GM19467 (cell line): ENCODE results near the gene DYNLT1.
A peak's percentile ranks its signal among the peaks of the same experiment; 100 is the strongest.
"Not testable (repeated sequence)": the region's sequence is repeated elsewhere in the genome, so short reads cannot be mapped to it uniquely, and the experiment has no call there.

ENCODE experiments used
- ATAC-seq: cut with Tn5 transposase; IDR thresholded peaks from one replicate; pipeline ENCODE4 v1.9.1; 2021; ENCODE audit warnings: mild to moderate bottlenecking, moderate library complexity; ENCODE audit not compliant: unreplicated experiment

DYNLT1 gene

DNA sequence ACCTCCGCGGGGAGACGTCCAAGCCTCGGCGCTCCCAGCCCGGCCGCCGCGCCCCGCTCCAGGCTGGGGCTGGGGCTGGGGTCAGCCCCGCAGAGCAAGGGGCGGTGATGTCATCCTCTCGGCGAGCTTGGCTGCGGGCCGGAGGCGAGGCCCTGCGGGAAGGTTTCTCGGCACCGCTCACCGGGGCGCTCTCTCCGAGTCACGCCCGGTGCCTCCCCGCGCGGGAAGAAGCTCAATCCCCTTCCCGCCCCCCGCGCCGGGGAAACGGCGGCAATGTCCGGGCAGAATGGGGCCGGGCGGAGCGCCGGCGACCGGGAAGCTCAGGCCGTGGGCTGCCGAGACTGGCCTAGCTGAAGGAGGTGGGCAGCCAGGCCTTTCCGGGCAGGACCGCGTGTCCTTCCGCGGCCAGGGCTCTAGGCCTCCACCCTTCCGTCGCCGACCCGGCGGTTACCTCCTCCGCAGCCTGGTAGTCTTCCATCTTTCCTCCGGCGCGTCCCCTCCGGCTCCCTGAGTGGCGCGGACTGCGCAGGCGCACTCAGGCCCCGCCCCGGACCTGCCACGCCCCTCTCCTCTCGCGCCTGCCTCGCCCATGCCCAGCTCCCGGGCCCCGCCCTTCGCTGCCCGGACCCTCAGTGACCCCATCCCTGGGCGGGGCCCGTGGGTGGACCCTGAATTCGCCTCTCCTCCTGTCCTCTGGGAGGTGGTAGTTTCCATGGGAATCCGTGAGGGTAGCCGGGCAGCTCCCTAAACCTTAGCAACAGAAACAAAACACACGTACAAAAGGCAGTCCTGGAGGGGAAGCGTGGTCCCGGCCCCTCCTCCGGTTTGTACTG lies at the start of gene DYNLT1:
Gene DYNLT1 (minus strand): TSS at position 513 of the 833 bp plus-strand sequence. CDS start 35 bp downstream, at position 478.
- ATAC-seq: peak; percentile 62

DNA sequence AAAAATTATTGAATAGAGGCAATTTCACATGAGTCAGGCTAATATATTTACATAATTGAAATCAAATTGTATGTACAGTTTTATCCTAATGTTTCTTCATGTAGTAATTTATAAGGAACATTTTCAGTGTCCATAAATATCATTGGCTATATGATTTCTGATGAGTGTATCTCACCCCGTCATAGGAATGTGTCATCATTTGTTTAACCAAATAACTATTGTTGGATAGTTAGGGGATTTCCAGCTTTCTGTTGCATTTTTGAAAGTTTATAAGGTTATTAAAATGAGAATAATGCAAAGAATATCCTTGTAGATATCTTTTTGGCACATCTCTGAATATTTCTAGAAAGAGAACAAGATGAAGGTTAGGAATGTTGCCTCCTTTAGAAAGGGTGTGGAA lies 44.3 kb upstream of the DYNLT1 start:
- ATAC-seq: no peak

GRCh38 chr6:158687506-158687905 lies 43.0 kb upstream of the DYNLT1 start:
- no peak for ATAC-seq

DNA sequence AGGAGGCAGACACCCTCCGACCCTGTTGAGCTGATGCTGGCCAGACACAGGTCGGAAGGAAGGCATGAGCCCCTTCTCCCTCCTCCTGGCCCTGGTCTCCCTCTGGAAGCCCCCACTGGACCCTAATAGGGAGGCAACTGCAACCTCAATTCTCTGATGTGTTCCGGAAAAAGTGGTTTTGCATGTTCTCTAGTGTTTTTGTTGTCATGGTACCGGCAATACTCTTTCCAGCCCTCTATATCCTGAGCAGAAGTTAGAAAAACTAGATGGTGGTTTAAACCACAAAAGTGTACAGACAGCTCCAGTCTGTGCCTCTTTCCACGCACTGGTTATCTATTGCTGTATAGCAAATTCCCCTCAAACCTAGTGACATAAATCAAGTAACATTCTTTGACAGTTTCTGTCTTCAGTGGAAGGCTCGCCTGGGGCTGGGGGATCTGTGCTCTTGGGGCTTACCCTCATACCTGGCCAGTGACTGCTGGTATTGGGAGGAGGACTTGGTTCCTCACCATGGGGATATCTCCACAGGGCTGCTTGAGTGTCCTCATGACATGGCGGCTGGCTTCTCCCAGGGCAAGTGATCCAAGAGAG lies 42.3 kb upstream of the DYNLT1 start:
- no peak for ATAC-seq

GRCh38 chr6:158686311-158686710 lies 41.8 kb upstream of the DYNLT1 start:
- ATAC-seq: no peak

GRCh38 chr6:158684745-158685324 lies 40.3 kb upstream of the DYNLT1 start:
- ATAC-seq: no peak

- ATAC-seq: no peak
These were observed 39.8 kb upstream of the DYNLT1 start for GRCh38 chr6:158684311-158684710.

- ATAC-seq: no peak
These were observed 35.9 kb upstream of the DYNLT1 start for GRCh38 chr6:158680481-158680880.

DNA sequence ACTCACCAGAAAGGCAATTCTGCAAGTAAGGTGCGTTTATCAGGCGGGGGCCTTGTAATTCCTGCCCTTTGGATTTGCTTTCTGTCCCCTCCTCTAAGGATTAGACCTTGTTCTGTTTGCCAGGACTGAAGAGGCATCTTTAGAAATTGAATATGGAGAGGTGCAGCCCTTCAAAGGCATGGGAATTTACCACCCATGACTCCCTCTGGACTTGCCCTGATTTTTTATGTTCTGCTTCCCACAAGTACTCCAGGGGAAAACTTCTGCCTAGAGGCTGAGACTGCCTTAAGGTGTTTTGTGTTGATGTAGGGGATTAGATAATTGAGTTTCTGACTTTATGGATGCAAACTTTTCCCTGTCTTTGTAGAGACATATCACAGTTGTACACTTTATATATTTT lies 35.5 kb upstream of the DYNLT1 start:
- no peak for ATAC-seq

DNA sequence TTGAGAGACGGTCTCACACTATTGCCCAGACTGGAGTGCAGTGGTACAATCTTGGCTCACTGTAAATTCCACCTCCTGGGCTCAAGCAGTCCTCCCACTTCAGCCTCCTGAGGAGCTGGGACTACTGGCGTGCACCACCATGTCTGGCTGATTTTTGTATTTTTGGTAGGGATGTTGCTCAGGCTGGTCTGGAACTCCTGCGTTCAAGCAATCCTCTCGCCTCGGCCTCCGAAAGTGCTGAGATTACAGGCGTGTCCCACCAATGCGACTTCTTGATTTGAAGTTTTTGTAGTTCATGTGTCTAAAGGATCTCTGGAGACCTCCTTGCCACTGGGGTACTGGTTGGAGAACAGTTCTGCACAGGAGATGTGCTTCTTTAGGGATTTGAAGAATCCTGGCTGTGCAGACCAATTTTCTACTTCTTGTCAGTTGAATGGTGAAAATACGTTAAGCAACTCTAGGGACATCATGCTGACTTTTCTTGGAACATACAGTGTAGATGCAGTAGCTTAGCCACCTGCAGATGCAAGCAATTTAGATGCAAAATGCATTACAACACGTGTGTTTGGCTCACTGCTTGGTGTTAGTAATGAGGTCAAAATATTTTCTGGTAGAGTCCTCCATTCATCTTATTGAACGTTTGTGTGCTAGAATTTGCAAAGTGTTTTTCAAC lies 33.5 kb upstream of the DYNLT1 start:
- no peak for ATAC-seq

- ATAC-seq: not testable (repeated sequence)
These were observed 32.6 kb upstream of the DYNLT1 start for GRCh38 chr6:158677094-158677493.

- ATAC-seq: no peak
These were observed 30.0 kb upstream of the DYNLT1 start for GRCh38 chr6:158674342-158675131.

- ATAC-seq: no peak
These were observed 28.2 kb upstream of the DYNLT1 start for GRCh38 chr6:158672726-158673125.

DNA sequence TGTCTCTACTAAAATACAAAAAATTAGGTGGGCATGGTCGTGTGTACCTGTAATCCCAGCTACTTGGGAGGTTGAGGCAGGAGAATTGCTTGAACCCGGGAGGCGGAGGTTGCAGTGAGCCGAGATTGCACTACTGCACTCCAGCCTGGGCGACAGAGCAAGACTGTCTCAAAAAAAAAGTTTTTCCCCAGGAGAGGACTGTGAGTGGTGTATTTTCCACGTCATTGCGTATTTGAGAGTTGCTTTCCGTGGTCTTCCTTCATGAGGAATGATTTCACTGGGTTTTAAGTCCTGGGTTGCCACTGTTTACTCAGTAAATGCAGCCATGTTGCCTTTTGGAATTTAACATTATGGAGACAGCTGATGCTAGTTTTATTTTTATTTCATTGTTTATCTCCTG lies 27.6 kb upstream of the DYNLT1 start:
- not testable (repeated sequence) for ATAC-seq

DNA sequence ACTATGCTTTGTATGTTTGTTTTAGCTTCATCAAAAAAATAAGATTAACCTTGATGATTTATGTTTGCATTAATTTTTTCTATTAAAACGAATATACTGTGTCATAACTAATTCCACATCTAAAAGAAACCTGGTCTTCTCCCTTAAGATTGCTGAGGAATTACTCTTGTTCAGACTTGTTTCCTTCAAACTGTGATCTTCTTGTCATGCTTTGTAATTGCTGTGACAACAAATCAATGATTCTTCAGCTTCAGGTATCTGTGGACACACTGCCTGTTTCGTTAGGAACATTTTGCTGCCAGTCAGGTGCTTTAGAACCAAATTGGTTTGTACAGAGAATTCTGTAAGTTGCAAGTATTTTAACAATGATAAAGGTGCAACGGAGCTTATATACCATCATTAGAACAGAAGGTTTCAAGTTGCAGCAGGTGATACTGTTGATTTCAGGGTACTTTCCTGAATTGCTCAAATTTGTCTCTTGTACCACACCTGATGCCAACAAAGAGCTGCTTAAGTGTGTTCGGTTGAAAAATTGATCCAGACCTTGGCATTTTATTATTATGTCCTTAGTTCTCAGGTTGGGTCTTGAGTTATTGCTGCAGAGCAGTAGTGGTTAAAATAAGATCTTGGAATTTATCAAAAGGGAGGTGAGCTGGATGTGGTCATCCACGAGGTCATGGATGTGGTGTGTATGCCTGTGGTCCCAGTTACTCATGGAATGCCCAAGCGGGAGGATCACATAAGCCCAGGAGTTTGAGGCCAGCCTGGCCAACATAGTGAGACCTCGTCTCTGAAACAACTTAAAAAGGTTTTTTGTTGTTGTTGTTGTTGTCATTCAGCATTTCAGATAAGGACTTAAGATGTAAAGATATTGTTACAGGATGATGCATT lies 24.8 kb upstream of the DYNLT1 start:
- no peak for ATAC-seq

- ATAC-seq: no peak
These were observed 24.2 kb upstream of the DYNLT1 start for GRCh38 chr6:158668707-158669103.

DNA sequence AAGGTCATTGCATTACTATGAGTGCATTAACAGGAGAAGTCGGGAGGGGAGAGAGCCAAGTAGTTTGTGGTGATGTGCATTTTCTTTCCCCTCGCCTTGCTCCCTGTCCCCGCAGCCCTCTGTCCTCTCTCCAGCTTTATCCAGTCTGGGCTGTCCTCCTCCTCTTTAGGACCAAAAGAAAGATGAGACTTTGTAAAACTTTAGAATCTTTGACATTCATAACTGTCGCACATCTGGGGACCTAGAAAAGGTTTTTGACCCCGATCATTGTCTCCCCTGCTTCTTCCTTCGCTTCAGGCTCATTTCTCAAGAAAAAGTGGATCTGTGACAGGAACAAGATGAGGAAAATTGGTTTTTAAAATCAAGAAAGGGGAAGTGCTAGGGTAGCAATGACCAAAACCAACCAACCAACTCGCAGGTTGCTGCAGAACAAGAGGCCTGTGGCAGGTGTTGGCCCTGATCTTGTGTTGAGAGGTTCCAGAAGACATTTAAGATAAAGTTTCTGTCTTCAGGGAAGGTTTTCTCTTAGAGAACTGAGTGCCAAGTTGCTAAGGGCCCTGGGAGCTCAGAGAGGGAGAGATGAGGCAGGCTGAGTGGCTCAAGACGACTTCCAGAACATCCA lies 22.9 kb upstream of the DYNLT1 start:
- ATAC-seq: no peak

DNA sequence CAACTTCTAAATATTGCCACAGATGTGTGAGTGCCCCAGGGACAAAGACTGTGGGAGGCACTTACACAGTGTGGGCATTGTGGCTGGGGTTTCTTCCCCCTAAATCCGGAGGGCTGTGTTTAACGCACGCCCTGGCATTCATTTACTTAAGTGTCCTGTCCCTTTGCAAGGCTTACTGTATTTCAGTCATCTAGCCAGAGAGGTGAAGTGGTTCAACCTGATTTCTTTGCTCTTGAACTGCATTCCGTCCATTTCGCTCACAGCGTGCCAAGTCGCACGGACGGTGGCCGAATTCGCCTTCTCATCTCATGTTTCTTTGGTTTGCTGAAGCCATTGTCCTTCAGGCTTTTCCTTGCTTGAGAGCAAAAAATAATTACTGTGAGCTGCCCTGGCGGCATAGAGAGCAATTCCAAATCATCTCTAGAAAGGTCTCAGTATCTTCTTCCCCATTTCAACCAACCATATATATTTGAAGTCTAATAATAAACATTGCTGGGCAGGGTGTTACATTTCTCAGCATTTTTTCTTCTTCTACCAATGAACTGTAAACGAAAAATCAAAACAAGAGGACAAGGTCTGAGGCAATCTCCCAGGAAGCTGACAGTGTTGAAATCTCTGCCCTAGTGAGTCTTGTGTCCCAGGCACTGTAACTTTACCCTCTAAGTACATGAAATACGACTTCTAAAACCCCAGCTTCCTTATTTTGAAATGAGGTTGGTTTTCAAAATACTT lies 22.3 kb upstream of the DYNLT1 start:
- no peak for ATAC-seq

DNA sequence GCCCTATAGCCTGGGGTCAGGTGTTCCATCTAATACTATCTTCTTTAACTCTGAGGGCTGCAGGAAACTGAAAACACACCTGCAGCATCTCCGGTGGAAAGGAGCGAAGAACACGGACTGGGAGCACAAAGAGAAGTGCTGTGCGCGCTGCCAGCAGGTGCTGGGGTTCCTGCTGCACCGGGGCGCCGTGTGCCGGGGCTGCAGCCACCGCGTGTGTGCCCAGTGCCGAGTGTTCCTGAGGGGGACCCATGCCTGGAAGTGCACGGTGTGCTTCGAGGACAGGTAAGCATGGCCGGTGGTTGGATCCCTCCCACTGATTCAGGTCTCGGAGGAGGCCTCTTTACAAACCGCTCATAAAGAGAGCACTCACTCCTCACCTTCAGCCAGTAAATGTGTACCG lies 20.8 kb upstream of the DYNLT1 start:
- ATAC-seq: no peak
